VCaP (cell line): Measurements from ENCODE around the gene YEATS2.
"Not testable (repeated sequence)": the region's sequence is repeated elsewhere in the genome, so short reads cannot be mapped to it uniquely, and the experiment has no call there.

Experiments used
- H3K27ac ChIP-seq: fragments of 450-650 bp; 2 replicates; pipeline ENCODE4 v1.5.1; 2017
- CTCF ChIP-seq: fragments of 450-650 bp; conservative IDR thresholded peaks from 2 replicates; pipeline ENCODE4 v1.5.1; 2017; ENCODE audit warnings: mild to moderate bottlenecking, moderate library complexity

The YEATS2 gene

DNA sequence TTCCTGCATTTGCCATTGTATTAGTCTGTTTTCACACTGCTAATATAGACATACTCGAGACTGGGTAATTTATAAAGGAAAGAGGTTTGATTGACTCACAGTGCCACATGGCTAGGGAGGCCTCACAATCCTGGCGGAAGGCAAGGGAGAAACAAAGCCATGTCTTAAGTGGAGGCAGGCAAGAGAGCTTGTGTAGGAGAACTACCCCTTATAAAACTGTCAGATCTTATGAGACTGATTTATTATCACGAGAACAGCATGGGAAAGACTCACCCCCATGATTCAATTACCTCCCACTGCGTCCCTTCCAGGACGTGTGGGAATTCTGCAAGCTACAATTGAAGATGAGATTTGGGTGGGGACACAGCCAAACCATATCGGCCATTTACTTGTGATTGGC, 27.8 kb downstream of the YEATS2 start:
- no peak for TF ChIP-seq CTCF

DNA sequence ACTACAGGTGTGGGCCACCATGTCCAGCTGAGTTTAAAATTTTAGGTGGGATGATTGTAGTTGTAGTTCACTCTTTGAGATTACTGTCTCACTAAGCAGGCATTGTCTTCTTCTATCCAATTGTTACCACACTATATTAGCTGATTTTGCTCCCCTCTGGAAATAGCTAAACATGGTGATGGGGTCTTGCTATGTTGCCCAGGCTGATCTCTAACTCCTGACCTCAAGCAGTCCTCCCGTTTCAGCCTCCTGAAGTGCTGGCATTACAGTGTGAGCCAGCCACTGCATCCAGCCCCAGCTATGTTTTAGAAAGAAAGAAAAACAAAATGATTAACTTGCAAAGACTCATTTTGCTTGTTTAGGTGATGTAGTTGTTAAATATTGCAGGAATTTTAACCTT, 30.6 kb downstream of the YEATS2 start:
- no peak overlapping the region for H3K27ac ChIP-seq
- TF ChIP-seq CTCF: no peak

More for the DNA sequence above, 27.8 kb downstream of the YEATS2 start:
- no peak overlapping the region for H3K27ac ChIP-seq

GRCh38 chr3:183730361-183730760, 32.8 kb downstream of the YEATS2 start:
- TF ChIP-seq CTCF: no peak
- H3K27ac ChIP-seq: no peak overlapping the region

DNA sequence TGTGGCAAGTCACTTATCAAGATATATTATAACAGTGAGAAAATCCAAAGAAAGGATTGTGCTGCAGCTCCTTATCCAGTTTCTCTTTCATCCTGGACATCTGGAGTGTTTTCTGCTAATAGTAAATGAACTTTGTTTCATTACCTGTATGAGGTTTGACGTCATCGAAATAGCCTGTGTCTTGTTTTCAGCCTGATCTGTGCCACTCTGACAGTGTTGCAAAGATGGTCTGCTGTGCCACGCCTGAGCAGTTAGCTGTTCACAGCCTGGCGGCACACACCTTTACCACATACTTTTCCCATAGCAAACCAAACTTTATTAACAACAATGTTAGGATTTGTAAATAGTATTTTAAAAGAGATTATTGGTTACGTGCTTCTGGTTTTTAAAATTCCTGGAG, 34.0 kb downstream of the YEATS2 start:
- TF ChIP-seq CTCF: no peak
- H3K27ac ChIP-seq: no peak overlapping the region

DNA sequence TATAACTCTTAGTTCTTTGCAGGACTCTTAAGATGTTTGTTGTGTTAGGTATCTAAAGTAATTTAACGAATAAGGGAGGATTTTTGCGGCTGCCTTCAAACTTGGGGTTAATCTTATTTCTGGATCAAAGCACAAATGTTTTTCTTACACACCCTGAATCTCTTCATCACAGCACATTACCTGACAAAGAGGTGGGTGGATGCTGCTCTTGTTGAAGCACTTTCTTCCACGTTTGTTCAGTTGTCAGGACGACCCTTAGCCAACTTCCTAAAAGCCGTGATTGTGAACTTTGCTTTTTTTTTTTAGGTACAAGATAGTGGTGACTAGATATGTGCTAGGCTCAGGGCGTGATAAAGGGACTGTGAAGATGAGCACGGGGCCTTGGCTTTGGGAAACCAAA, 36.0 kb downstream of the YEATS2 start:
- no peak for TF ChIP-seq CTCF
- no peak overlapping the region for H3K27ac ChIP-seq

DNA sequence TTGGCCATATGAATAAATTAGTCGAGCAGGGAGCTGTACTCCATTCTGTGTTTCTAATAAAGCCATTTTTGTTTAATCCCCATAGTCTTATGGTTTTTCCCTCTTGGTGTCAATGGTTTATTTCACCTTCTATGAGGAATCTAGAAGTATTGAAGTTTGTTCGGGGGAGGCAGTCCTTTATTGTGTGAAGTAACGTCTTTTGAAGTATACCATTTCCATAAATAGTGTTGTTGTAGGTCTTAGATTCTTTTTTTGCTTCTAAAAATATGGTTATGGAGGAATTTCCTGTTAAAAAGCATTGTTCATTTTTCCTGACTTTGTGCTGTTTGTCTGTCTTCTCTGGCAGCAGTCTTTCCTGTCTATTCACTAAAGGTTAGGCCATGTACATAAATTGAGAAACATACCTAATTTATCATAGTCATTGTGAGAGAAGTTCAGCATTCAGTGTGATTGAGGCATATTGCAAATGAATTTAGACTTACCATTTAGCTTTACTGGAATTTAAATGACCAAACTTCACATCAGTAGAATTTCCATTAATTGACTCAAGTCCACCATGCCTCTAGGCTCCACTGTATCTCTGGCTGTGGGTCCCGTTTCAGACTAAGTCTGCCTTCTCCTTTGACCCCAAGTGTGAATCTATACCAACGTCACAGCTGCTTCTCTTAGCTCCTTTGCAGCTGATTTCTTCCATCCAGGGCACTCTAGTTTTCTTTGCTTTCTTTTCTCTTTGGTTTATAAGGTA, 37.3 kb downstream of the YEATS2 start:
- no peak overlapping the region for H3K27ac ChIP-seq
- TF ChIP-seq CTCF: no peak

- TF ChIP-seq CTCF: no peak
- H3K27ac ChIP-seq: no peak overlapping the region
Measured at GRCh38 chr3:183737116-183737515, 39.5 kb downstream of the YEATS2 start.

- not testable (repeated sequence) for H3K27ac ChIP-seq
Measured at GRCh38 chr3:183740154-183740553, 42.6 kb downstream of the YEATS2 start.
